Superior temporal gyrus (tissue), 1 donor: Measurements from ENCODE around the gene TNFRSF1A.
A peak's percentile ranks its signal among the peaks of the same experiment; 100 is the strongest.
"Not testable (repeated sequence)": the region's sequence is repeated elsewhere in the genome, so short reads cannot be mapped to it uniquely, and the experiment has no call there.

ENCODE experiments used
- DNase-seq: peaks from one replicate; pipeline ENCODE4 v3.0.0-alpha.2; 2016; ENCODE audit errors: extremely low spot score

TNFRSF1A gene

DNA sequence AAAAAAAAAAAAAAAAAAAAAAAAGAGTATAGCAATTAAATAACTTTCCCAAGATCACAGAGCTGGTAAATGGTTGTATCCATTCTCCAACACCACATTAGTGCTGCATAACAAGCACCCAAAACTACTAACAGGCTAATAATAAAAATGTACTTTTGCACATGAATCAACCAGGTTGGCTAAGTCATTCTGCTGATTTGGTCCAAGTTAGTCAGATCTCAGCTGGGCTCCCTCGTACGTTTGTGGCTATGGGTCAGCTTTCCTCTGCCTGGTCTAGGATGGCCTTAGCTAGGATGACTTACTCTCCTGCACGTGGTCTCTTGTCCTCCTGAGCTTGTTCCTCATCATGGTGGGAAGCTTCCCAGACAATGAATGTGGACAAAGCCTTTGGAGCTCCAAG, 39.3 kb downstream of the TNFRSF1A start:
- DNase-seq = no peak

DNA sequence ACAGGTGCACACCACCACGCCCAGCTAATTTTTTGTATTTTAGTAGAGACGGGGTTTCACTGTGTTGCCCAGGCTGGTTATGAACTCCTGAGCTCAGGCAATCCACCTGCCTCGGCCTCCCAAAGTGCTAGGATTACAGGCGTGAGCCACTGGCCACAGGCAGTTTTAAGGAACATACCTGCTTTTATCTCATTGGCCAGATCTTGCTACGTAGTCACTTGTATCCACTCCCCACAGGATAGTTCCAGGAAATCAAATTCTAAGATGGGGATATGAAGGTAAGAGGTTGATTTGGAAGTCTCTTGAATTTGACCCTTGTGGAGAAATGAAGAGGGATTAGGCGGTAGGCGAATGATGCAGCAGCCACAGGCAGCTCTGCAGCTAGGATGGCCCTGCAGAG, 40.2 kb downstream of the TNFRSF1A start:
- DNase-seq = no peak

DNA sequence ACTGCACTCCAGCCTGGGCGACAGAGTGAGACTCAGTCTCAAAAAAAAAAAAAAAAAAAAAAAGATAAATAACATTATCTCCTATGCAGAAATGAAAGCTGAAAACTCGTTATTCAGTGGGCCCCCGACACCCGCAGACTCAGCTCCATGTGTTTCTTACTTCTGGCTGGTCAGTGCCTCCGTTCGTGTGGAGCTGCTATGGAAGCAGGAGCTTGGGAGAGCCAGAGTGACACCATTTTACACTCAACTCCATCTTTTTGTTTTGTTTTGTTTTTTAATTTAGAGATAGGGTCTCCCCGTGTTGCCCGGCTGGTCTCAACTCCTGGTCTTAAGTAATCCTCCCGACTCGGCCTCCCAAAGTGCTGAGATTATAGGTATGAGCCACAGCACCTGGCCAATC, 44.7 kb downstream of the TNFRSF1A start:
- no peak for DNase-seq

DNA sequence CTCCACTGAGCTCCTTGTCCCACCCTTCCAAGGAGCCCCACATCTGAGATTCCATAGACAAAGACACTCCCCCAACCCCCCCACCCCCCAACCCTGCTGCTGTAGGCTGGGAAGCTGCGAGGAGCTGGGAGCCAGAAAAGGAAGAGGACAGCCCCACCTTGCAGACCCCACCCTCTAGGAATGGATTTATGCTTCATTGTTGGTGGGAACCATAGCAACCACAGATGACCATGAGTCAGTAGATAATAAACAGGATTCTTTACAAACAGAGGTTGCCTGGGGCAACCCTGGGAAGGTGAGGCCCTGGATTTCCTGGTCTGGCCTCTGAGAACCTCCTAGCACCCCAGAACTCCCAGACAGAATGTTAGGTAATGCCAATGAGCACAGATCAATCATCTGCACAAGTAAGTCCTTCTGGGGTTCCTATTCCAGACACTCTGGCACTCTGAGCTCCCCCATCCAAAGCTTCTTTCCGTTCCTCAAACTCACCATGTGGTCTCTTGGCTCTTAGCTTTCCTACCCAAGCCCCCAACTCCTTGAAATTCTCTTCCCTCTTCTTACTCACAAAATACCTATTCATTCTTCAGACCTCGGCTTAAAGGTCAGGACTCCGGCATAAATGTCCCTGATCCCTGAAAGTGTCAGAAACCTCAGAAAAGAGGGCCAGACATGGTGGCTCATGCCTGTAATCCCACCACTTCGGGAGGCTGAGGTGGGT, 46.6 kb downstream of the TNFRSF1A start:
- DNase-seq = no peak

DNA sequence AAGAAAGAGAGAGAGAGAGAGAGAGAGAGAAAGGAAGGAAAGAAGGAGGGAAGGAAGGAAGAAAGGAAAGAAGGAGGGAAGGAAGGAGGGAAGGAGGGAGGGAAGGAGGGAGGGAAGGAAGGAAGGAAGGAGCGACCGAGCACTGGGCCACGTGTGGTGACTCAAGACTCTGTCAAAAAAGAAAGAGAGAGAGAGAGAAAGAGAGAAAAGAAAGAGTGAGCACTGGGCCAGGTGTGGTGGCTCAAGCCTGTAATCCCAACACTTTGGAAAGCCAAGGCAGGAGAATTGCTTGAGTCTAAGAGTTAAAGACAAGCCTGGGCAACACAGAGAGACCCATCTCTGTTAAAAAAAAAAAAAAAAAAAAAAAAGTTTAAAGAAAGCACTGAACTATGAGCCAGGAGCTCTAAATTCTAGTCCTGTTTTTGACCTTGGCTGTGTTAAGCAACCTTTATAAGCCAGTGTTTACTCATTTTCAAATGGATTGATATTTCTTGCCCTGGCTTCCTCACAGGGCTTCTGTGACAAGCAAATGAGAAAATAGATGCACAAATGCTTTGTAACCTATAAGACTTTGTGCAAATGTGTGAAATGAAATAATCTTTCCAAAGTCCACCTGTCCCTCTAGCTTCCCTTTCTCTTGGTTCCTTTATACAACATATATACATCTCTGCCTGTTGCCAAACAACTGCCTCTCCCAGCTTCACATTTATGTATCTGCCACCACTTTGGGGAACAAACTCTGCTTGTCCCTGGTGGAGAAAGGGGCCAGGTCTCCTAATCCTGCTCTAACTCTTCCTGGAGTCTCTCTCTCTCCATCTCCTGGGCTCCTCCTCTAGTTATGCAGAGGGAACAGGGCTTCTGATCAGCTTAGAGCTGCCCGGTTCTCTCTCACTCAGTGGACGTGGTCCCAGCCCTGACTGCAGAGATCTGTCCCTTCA, 47.5 kb downstream of the TNFRSF1A start:
- no peak for DNase-seq

DNA sequence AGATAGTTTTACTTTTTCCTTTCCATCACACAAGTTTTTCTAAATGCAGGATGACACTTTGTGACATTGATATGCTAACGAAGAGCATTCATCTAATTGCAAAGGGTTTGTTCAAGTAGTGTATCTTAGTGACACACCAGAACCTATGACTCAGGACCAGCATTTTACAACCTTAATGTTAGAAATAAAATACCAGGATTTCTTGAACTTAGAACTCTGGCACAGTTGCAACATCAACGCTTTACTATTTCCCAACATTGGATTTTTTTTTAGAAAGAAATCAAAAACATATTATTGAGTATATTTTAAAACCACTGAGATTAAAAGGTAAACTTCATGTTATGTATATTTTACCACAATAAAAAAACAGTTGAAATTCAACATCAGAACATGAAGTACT, 49.3 kb downstream of the TNFRSF1A start:
- DNase-seq = no peak

DNA sequence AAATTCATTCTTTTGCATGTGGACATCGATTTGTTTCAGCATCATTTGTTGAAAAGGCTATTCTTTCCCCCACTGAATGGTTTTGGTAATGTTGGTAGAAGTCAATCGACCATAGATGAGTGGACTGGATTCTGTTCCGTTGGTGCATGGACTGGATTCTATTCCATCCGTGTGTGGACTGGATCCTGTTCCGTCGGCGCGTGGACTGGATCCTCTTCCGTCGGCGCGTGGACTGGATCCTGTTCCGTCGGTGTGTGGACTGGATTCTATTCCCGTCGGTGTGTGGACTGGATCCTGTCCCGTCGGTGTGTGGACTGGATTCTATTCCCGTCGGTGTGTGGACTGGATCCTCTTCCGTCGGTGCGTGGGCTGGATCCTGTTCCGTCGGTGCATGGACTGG, 52.0 kb downstream of the TNFRSF1A start:
- not testable (repeated sequence) for DNase-seq

DNA sequence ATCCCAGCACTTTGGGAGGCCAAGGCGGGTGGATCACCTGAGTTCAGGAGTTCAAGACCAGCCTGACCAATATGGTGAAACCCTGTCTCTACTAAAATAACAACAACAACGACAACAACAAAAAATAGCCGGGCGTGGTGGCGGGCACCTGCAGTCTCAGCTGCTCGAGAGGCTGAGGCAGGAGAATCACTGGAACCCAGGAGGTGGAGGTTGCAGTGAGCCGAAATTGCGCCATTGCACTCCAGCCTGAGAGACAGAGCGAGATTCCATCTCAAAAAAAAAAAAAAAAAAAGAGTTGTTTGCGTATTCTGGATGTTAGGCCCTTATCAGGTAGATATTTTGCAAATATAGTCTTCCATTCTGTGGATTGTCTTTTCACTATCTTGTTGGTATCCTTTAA, 52.8 kb downstream of the TNFRSF1A start:
- DNase-seq = not testable (repeated sequence)

DNA sequence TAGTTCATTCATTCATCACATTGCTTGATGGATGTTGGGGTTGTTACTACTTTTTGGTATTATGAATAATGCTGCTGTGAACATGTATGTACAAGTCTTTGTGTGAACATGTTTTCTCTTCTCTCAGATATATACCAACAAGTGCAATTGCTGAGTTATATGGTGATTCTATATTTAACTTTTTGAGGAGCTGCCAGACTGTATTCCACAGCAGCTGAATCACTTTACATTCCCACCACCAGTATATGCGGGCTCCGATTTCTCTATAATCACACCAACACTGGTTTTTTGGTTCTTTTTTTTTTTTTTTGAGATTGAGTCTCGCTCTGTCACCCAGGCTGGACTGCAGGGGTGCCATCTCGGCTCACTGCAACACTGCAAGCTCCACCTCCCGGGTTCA, 53.6 kb downstream of the TNFRSF1A start:
- DNase-seq = no peak

DNA sequence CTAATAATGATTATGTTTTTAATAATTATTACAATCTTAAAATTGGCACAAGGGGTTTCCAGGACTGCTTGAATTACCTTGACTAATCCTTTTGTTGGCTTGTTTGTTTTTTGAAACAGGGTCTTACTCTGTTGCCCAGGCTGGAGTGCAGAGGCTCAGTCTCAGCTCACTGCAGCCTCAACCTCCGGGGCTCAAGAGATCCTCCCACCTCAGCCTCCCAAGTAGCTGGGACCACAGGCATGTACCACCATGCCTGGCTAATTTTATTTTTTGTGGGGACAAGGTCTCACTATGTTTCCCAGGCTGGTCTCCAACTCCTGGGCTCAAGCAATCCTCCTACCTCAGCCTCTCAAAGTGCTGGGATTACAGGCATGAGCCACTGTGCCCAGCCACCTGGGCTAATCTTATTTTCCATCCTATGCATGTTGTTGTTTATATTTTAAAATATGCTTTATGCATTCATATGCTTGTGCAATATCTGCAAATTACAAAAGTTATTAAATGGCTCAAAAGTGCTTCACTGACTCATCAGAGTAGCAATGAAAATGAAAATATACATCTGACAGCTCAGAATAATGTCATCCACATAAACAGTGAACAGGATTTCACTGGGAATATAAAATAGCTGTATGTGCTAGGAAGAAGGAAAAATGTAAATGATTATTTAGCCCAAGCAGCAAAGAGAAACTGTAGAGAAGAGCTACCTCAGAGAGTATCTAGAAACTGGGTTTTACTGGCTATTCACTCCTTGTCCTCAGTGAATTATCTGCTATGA, 56.2 kb downstream of the TNFRSF1A start:
- DNase-seq = no peak

DNA sequence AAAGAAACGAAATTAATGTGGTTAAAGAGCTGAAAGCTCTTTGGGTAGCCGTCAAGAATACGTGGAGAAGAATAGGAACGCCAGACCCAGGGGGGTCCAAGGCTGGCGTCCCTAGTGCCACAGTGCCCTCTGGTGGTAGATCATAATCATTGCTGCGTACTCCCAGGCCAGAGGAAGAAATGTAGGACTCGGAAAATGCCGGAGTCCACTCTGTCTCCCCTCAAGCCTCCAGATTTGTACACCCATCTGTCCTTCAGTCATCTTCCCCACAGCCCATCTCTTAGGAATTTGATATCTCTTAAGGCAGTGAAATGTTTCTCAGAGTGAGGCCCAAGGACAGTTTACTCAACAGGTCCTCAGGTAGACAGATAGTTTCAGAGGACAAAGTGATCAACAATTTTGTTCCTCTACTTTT, 56.8 kb downstream of the TNFRSF1A start:
- DNase-seq = peak; percentile 89

DNA sequence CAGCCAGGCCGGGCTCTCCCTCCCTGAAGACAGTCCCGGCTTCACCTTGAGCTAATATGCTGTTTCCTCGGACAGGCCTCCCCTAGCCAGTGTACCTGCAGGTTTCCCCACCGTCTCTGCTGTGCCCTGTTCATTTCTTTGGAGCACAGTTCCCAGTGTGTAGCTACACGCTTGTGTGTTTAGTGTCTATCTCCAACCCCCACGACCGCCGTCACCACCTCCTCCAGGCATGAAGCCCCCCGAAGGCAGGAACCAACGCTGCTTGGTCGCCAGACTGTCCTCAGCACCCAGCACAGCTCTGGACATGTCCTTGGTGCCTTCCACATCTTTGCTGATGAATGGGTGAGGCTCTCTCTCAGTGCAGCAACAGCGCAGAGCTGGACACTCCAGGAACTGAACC, 57.6 kb downstream of the TNFRSF1A start:
- DNase-seq = no peak

DNA sequence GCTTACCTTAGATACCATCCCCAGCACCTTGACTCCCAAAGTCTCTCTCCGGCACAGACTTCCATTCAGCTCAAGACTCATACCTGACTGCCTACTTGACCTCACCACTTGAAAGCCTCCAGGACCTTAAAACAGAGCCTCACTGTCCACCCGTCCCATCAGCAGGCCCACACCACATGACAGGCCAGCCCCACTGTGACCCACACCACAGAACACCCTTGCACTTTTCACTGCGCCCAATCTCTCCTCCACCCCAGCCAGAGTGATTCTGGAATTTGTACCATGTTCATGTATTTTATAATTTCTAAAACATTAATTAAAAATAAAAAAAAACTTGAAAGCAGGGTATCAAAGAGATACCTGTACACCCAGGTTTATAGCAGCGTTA, 59.4 kb downstream of the TNFRSF1A start:
- no peak for DNase-seq

DNA sequence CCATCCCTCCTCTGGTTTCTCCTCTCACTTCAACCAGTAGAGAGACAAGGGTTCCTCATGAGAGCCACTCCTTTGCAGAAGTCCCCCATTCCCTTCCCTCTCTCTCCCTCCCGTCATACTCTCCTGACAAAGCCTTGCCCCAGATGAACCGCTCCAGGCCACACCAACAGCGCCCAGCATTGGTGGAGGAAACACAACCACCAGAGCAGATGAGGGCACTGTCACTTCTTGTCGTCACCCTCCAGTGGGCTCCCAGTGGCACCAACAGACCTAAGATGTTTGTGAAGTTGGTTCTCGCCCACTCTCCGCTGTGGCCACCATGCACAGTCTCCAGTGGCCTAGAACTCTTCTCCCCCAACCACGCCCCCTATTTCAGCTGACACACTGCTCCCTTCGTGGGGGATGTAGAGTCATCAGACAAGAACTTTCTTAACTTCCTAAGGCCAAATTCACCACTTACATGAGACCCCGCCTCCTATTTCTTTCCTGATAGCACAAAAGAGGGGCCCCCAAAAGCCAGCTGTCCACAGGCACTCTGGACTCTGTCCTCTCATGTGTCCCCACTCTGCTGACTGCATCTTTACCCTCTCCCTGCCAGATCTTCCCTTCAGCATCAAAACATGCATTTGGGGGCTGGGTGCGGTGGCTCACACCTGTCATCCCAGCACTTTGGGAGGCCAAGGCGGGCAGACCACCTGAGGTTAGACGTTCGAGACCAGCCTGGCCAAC, 60.6 kb downstream of the TNFRSF1A start:
- no peak for DNase-seq

DNA sequence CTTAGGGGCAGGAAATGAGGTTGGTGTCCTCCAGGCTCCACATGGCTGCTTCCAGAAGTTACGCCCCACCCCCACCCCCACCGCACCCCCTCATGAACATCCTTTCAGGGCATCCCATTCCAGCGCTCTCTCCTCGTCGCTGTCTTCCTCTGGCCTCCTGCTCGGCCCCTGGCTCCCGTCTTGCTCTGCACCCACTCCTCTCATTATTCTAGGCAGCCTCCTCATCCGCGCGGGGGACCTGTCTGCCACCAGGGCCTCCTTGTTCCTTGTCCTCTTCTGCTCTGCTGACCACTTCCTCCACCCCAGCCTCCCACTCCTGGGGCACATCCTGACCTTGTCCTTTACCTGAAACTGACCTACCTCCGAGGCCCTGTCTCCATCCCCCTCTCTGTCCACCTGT, 61.2 kb downstream of the TNFRSF1A start:
- DNase-seq = no peak

DNA sequence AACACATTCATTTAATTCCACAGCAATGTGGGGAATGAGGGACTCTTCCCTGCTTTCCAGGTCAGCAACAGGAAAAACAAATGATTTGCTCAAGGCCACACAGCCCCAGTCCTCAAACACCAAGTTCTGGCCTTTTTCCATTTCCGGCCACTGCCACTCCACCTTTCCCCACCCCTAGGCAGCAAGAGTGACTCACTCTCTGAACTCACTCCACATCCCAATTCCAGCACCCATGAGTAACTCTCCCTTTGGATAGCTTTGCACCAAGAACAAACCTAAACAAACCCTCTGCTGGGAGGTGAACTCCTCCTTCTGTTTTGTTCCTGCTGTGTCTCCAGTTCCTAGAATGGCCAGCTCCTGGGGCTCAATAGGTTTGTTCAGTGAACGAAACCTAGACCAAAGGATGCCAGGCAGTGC, 61.8 kb downstream of the TNFRSF1A start:
- no peak for DNase-seq

DNA sequence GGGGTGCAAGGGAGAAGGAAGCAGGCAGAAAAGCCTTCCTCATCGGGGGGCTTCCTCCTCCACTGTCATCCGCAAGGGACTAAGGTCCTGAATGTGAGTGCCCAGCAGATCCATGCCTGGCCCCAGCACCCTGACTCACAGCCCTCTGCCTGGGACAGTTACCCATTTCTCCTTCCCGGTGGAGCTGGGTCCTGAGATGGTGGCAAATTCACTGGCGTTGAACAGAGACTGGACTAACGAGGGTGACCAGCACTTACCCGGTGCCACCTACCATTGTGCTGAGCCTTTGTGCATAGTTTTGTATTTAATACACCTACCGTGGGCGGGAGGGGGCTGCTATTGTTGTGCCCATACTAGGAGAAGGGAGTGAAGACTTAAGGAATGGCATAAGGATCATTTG, 62.2 kb downstream of the TNFRSF1A start:
- no peak for DNase-seq

DNA sequence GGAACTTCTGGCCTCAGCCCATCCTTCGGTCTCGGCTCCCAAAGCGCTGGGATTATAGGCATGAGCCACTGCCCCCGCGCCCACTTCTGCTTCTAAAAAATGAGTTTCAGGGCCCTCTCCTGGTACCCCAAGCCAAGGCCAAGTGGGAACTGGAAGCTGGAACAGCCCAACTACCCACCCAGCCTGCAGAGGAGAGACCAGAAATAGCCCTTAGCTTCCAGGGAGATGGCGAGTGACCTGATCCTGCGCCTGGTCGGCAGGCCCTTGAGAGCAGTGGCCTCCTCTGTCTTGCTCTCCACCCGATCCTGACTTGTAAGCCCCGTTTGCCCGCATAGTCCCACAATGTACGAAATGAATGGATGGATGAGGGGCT, 62.6 kb downstream of the TNFRSF1A start:
- DNase-seq = no peak
